Tibial nerve (tissue), 4 donors: Measurements from ENCODE around the gene TESK1.

ENCODE experiments used
- CTCF ChIP-seq, 5 experiments: fragments of 200-600 bp in 3 of 5; fragments of 450-650 bp in 2 of 5; sonication (generic) in 3 of 5; IDR thresholded peaks; one replicate each; pipeline ENCODE4 v1.5.1; 2016 to 2019; ENCODE audit warnings: antibody characterized with exemption in 5 of 5, mild to moderate bottlenecking in 3 of 5, moderate library complexity in 2 of 5
- EP300 ChIP-seq, 2 donors: sonication (generic); formaldehyde crosslinking; IDR thresholded peaks; one replicate each; pipeline ENCODE4 v1.6.1; 2017; ENCODE audit warnings: antibody characterized with exemption in 2 of 2, mild to moderate bottlenecking in 1 of 2
- POLR2A ChIP-seq, 2 donors: fragments of 450-650 bp; IDR thresholded peaks; one replicate each; pipeline ENCODE4 v1.6.1; 2017; ENCODE audit warnings: antibody characterized with exemption in 2 of 2, mild to moderate bottlenecking in 2 of 2, moderate library complexity in 2 of 2

GRCh38 chr9:35608221-35608620 is 3.2 kb downstream of the TESK1 start:
- TF ChIP-seq CTCF (IDR thresholded peaks at IDR 0.05): no peak
- TF ChIP-seq POLR2A (IDR thresholded peaks at IDR 0.05): no peak
- no peak for TF ChIP-seq EP300 (IDR thresholded peaks at IDR 0.05)
